HepG2 (cell line): ENCODE measurements around the gene CYLD.

Source experiments
- BORCS8-MEF2B ChIP-seq: sonication (generic); formaldehyde crosslinking; IDR thresholded peaks from 2 replicates; pipeline ENCODE4 v1.8.0; 2022; ENCODE audit warnings: mild to moderate bottlenecking, missing genetic modification reagents
- HDAC6 ChIP-seq: fragments of 200-600 bp; sonication (generic); IDR thresholded peaks from 2 replicates; pipeline ENCODE4 v1.7.0; 2017; ENCODE audit warnings: mild to moderate bottlenecking, antibody characterized with exemption, low read length, low read depth
- NR3C1 ChIP-seq: sonication (generic); formaldehyde crosslinking; IDR thresholded peaks from 2 replicates; pipeline ENCODE4 v1.4.0; 2020; ENCODE audit warnings: missing genetic modification reagents
- ZNF451 ChIP-seq: sonication (generic); formaldehyde crosslinking; IDR thresholded peaks from 2 replicates; pipeline ENCODE4 v1.5.0; 2020; ENCODE audit warnings: mild to moderate bottlenecking, missing genetic modification reagents
- TF ChIP-seq, protein P1 (sequence below): sonication (generic); formaldehyde crosslinking; IDR thresholded peaks from 2 replicates; pipeline ENCODE4 v1.4.0; 2020; ENCODE audit warnings: missing genetic modification reagents
- TF ChIP-seq, protein P2 (sequence below): sonication (generic); formaldehyde crosslinking; IDR thresholded peaks from 2 replicates; pipeline ENCODE4 v1.5.1; 2020; ENCODE audit warnings: mild to moderate bottlenecking, moderate library complexity, missing genetic modification reagents
- TF ChIP-seq, protein P3 (sequence below): sonication (generic); formaldehyde crosslinking; IDR thresholded peaks from 2 replicates; pipeline ENCODE4 v1.5.0; 2020; ENCODE audit warnings: mild to moderate bottlenecking, missing genetic modification reagents, moderate library complexity

DNA sequence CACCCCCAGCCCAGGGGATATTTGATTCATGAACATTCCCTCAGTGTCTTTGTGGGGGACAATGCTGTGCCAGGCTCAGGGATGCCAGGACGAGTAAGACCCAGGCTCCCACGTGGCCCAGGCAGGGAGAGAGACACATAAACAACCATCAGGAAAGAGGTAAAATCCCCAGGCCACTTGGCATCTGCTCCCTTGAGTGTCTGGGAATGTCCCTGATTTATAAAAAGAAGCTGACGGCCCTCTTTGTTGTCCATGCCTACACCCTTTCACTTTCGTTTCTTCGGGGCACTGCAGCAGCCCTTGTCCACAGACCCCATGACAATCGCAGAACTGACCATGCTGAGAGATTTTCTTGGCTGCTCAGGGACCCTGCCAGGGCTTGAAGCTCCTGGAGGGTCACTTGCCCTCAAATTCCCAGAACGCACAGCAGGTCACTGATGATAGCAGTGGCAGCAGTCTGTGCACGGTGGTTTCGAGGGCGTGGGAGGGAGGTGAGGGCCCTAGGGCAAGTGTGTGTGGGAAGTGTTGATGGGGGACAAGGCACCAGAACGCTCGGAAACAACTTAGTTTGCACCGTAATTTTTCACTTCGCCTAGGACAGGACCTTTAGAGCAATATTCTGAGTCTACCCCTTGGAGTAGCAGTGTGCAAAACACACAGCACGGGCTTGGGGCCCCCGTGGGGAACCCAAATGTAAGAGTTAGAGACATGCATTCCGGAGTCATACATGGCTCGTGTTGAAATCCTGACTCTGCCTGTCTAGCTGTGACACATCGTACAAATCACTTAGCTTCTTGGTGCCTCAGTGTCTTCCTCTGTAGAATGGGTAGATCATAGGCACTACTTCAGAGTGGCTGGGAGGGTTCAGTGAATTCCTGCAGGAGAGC, 43.8 kb upstream of the CYLD start:
- no peak for TF ChIP-seq NR3C1
- TF ChIP-seq, protein P1, sequence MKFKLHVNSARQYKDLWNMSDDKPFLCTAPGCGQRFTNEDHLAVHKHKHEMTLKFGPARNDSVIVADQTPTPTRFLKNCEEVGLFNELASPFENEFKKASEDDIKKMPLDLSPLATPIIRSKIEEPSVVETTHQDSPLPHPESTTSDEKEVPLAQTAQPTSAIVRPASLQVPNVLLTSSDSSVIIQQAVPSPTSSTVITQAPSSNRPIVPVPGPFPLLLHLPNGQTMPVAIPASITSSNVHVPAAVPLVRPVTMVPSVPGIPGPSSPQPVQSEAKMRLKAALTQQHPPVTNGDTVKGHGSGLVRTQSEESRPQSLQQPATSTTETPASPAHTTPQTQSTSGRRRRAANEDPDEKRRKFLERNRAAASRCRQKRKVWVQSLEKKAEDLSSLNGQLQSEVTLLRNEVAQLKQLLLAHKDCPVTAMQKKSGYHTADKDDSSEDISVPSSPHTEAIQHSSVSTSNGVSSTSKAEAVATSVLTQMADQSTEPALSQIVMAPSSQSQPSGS (CRISPR knock-in tag), result no peak
- TF ChIP-seq ZNF451 (CRISPR knock-in tag), result no peak
- TF ChIP-seq, protein P2, sequence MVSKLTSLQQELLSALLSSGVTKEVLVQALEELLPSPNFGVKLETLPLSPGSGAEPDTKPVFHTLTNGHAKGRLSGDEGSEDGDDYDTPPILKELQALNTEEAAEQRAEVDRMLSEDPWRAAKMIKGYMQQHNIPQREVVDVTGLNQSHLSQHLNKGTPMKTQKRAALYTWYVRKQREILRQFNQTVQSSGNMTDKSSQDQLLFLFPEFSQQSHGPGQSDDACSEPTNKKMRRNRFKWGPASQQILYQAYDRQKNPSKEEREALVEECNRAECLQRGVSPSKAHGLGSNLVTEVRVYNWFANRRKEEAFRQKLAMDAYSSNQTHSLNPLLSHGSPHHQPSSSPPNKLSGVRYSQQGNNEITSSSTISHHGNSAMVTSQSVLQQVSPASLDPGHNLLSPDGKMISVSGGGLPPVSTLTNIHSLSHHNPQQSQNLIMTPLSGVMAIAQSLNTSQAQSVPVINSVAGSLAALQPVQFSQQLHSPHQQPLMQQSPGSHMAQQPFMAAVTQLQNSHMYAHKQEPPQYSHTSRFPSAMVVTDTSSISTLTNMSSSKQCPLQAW (CRISPR knock-in tag), result no peak
- TF ChIP-seq, protein P3, sequence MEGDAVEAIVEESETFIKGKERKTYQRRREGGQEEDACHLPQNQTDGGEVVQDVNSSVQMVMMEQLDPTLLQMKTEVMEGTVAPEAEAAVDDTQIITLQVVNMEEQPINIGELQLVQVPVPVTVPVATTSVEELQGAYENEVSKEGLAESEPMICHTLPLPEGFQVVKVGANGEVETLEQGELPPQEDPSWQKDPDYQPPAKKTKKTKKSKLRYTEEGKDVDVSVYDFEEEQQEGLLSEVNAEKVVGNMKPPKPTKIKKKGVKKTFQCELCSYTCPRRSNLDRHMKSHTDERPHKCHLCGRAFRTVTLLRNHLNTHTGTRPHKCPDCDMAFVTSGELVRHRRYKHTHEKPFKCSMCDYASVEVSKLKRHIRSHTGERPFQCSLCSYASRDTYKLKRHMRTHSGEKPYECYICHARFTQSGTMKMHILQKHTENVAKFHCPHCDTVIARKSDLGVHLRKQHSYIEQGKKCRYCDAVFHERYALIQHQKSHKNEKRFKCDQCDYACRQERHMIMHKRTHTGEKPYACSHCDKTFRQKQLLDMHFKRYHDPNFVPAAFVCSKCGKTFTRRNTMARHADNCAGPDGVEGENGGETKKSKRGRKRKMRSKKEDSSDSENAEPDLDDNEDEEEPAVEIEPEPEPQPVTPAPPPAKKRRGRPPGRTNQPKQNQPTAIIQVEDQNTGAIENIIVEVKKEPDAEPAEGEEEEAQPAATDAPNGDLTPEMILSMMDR (CRISPR knock-in tag), result no peak
- TF ChIP-seq HDAC6, result no peak
- TF ChIP-seq BORCS8-MEF2B (CRISPR knock-in tag), result no peak
